CD4-positive, alpha-beta T cell treated with Interleukin-4 for 1 hour (primary cell): Measurements from ENCODE around the gene TJP1.
"Not testable (repeated sequence)": the region's sequence is repeated elsewhere in the genome, so short reads cannot be mapped to it uniquely, and the experiment has no call there.

ENCODE experiments used
- DNase-seq, 2 donors: peaks; one replicate each; pipeline ENCODE4 v3.0.0-alpha.2; 2020 to 2022

Gene TJP1

GRCh38 chr15:29792426-29793159, 29.7 kb downstream of the TJP1 start:
- no peak for DNase-seq

GRCh38 chr15:29790607-29791006, 31.7 kb downstream of the TJP1 start:
- no peak for DNase-seq

DNA sequence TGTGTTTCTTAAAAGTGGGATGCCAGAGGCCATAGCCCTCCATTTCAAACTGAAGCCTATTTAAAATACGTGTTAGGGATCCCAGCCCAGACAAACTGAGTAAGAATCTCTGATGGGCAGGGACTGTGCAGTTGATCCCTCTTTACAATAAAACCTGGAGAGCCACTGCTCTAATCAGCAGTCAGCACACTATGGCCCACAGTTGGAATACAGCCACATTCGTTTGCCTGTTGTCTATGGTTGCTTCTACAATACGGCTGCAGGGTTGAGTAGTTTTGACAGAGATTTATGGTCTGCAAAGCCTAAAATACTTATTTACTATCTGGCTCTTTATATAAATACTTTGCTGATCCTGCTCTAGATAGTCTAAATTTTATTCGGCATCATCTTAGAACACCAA, 32.4 kb downstream of the TJP1 start:
- no peak for DNase-seq

DNA sequence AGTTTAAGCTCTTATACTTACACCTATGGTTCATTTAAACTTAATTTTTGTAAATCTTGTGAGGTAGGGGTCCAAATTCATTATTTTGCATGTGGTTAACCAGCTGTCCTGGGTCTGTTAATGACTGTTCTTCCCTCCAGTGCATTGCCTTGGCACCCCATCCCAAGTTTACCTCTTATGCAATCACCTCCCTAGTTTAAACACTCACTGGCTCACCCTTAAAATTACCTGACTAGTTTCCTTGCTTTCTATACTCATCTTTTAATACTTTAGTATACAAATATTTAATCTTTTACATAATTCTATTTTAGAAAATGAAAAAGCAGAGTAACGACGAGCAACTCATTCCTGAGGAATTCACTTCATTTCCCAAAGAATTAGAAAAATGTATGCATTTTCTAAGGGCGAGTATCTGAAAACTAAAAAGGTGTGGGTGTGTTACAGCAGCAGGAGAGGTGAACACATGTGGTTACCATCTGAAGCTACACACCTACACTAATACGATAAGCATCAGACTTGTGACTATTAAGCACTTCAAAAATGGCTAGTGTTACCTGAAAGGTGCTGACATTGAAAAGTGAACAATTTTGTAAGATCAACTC, 33.7 kb downstream of the TJP1 start:
- DNase-seq = no peak

DNA sequence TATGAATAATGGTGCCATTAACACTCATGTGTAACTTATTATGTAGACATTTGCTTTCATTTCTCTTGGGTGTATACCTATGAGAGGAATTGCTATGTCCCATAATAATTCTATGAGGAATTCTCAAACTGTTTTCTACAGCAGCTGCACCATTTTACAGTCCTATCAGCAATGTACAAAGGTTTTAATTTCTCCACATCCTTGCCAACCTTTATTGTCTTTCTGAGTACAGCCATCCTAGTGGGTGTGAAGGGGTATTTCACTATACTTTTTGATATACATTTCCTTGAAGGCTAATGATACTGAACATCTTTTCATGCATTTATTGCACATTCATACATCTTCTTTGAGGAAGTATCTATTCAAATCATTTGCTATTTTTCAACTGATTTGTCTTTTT, 34.5 kb downstream of the TJP1 start:
- no peak for DNase-seq

DNA sequence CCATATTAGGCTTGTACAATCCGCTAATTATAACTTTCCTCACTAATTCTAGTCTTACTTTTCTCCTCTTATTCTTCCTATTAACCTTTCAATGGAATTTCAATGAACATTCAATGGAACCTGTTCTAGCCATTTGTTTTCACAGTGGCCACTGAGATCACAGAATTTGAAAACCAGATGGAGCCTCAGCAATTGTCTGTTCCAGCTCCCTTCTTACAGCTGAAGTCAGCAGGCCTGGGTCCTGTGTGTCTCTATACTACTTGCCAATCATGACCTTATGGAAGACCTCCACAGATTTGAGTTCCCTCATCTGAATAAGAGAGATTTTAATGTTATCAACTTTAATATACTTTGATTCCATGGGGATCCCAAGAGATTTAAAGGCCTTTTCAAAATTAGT, 36.6 kb downstream of the TJP1 start:
- DNase-seq = no peak

DNA sequence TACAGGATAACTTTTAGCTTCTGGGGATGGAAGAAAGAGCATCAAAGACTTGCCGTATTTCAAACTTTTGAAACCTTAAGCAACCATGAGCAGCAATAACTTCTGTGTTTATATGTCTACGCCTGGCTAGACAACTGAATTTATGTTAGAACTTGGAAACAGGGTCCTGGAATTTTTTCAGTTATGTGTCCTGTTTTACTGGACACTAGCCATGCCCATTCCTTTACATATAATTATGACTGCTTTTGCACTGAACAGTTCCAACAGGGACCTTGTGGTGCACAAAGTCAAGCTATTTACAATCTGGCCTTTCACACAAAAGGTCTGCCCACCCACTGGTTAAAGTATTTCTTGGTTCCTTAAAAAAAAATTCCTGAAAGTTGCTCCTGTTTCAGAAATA, 37.1 kb downstream of the TJP1 start:
- no peak for DNase-seq

DNA sequence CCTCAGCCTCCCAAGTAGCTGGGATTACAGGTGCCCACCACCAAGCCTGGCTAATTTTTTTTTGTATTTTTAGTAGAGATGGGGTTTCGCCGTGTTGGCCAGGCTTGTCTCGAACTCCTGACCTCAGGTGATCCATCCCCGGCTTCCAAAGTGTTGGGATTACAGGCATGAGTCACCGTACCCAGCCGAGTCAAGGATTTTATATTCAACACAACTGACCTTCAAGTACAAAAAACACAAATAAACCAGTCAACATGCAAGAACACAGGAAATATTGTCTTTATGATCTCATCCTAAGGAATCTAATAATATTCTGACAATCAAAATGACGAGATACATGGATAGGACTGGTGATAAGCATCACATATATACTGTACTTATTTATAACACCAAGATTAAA, 37.9 kb downstream of the TJP1 start:
- DNase-seq = no peak

GRCh38 chr15:29782816-29783215, 39.5 kb downstream of the TJP1 start:
- not testable (repeated sequence) for DNase-seq

- DNase-seq = no peak
These were observed 43.9 kb downstream of the TJP1 start for GRCh38 chr15:29778382-29778781.

GRCh38 chr15:29776859-29777258, 45.4 kb downstream of the TJP1 start:
- no peak for DNase-seq

GRCh38 chr15:29774900-29775299, 47.4 kb downstream of the TJP1 start:
- no peak for DNase-seq

- no peak for DNase-seq
These were observed 48.5 kb downstream of the TJP1 start for GRCh38 chr15:29773816-29774215.

- no peak for DNase-seq
These were observed 49.3 kb downstream of the TJP1 start for GRCh38 chr15:29773000-29773399.

DNA sequence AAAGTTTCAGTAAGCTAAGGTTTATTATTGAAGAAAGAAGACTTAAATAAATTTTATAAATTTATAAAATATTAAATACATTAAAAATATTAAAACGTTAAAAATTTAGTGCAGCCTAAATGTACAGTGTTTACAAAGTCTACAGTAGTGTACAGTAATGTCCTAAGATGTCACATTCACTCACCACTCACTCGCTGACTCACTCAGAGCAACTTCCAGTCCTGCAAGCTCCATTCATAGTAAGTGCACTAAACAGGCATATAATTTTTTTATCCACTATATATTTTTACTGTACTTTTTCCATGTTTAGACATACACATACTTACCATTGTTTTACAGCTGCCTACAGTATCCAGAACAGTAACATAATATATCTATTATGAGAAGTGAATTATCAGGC, 51.5 kb downstream of the TJP1 start:
- no peak for DNase-seq

GRCh38 chr15:29765898-29766527, 56.3 kb downstream of the TJP1 start:
- DNase-seq = no peak

GRCh38 chr15:29765234-29765841, 56.9 kb downstream of the TJP1 start:
- DNase-seq = no peak

DNA sequence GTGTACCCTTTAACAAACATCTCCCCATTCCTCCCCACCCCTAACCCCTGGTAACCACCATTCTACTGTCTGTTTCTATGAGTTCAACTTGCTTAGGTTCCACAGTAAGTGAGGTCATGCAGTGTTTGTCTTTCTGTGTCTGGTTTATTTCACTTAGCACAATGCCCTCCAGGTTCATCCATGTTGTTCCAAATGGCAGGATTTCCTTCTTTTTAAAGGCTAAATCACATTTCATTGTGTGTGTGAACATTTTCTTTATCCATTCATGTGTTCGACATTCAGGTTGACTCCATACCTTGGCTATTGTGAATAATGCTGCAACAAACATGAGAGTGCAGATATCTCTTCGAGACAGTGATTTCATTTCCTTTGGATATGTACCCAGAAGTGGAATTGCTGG, 62.7 kb downstream of the TJP1 start:
- no peak for DNase-seq

DNA sequence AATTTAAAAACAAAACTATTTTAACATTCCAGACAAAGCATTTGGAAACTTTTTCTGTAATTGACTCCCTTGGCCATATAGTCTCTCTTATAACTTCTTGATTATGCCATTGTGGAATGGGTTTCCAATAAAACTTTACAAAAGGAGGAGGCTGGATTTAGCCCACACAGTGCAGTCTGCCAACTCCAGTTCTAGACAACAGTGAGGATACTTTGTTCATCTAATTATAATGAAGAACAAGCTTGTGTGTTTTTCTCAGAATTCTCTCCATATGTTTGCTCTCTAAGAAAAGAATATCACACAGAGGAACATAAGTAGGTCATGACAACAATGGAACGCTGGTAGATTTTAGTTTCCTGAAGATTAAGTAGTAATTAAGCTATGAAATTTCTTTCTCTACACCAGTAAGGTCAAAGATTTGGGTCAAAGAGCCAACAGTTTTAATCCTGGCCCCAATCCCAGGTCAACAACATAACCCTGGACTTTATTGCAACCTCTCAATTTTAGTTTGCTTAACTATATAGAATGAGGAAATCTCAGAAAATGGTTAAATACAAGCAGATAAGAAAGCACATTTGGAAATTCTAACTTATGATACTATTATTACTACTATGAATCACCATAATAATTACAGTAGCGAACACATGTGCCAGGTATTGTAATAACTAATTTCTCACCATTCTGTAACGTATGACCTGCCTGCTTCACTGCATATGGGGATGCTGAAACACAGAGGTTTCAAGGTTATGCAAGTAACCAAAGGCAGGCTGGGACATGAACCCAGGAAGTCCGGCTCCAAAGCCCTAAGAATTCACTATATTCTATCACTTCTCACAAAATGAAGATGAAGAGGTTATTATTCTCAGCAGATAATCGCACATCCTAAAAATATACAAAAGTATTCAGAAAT, 65.7 kb downstream of the TJP1 start:
- no peak for DNase-seq

GRCh38 chr15:29754009-29754408, 68.3 kb downstream of the TJP1 start:
- not testable (repeated sequence) for DNase-seq

DNA sequence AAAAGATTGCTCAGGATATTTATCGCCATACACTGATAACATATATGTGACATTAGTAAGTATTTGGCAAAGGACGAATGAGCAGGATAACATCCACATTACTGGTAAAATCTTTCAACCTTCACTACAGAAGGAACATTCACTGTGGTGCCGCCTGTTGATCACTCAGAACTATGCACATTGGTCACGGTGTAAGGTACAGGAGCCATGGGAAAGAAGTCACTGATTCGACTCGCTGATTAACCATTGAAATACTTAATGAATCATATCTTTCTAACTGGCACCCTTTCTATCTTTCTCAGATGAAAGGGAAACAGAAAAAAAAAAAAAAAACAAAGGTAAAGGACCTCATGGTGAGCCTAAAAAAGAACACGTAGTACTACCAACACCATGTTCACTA, 68.8 kb downstream of the TJP1 start:
- DNase-seq = no peak

- DNase-seq = no peak
These were observed 71.5 kb downstream of the TJP1 start for GRCh38 chr15:29750754-29751153.
